ENCODE measurements around the gene SLC22A6.

DNA sequence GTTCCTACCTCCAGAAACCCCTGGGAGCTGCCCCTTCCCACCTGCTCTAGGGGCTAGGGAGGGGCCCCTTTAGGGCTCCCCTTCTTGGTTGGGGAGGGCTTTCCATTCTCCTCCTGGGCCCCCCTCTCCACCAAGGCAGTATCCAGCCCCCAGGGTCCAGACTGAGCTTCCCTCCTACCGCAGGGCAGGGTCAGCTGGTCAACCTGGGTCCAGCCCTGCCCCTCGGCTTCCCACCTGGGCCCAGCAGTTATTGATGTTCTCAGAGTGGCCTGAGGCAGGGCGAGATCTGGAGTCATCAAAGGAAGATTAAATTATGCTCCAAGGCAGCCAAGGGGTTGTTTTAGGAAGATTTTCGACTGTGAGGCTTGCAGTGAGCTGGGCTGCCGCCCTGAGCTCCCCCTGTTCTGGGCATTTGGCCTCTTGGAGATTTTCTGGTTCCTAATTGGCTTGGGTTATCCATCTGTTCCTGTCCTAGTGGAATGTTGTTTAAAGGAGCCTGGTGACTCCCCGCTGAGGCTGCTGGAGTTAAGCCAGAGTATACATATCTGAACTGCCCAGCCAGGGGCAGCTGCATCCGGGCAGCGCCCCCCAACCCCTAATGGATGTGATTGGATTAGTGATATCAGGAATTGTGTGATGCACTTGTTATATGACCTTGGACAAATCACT lies 32.7 kb upstream of the SLC22A6 start:
- TF ChIP-seq, protein P1, sequence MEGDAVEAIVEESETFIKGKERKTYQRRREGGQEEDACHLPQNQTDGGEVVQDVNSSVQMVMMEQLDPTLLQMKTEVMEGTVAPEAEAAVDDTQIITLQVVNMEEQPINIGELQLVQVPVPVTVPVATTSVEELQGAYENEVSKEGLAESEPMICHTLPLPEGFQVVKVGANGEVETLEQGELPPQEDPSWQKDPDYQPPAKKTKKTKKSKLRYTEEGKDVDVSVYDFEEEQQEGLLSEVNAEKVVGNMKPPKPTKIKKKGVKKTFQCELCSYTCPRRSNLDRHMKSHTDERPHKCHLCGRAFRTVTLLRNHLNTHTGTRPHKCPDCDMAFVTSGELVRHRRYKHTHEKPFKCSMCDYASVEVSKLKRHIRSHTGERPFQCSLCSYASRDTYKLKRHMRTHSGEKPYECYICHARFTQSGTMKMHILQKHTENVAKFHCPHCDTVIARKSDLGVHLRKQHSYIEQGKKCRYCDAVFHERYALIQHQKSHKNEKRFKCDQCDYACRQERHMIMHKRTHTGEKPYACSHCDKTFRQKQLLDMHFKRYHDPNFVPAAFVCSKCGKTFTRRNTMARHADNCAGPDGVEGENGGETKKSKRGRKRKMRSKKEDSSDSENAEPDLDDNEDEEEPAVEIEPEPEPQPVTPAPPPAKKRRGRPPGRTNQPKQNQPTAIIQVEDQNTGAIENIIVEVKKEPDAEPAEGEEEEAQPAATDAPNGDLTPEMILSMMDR (IDR thresholded peaks at IDR 0.05), result no peak
- TF ChIP-seq POLR2A (IDR thresholded peaks at IDR 0.05; ENCODE audit: low read length), result no peak
- no peak for TF ChIP-seq EP300 (IDR thresholded peaks at IDR 0.05)
- no peak for TF ChIP-seq NR3C1 (IDR thresholded peaks at IDR 0.05)
- no peak for TF ChIP-seq KDM5A (IDR thresholded peaks at IDR 0.05)
- no peak for TF ChIP-seq MAFK (IDR thresholded peaks at IDR 0.05; ENCODE audit: partially characterized antibody)
- no peak for TF ChIP-seq RFX5 (IDR thresholded peaks at IDR 0.05)
- TF ChIP-seq, protein P2, sequence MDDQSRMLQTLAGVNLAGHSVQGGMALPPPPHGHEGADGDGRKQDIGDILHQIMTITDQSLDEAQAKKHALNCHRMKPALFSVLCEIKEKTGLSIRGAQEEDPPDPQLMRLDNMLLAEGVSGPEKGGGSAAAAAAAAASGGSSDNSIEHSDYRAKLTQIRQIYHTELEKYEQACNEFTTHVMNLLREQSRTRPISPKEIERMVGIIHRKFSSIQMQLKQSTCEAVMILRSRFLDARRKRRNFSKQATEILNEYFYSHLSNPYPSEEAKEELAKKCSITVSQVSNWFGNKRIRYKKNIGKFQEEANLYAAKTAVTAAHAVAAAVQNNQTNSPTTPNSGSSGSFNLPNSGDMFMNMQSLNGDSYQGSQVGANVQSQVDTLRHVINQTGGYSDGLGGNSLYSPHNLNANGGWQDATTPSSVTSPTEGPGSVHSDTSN (IDR thresholded peaks at IDR 0.05), result no peak

Measured in A549 (cell line).